ENCODE results near the gene FAM83G. TPM values are rescaled to one million over a fixed set of nuclear protein-coding genes. Genes with fewer than 3 reads are reported as not detected.
A peak's percentile ranks its signal among the peaks of the same experiment; 100 is the strongest.

Gene FAM83G
- total RNA-seq, 2 experiments from 2014 or later = 2.9 to 3.0 TPM

- Histone ChIP-seq H3K4me3 (ENCODE audit: low read length) (peak overlapping the region; percentile 67), H3K4me1 (ENCODE audit: insufficient read depth, low read length) (peaks cover 55% of the 10 kb centered on the region), H3K36me3 (ENCODE audit: insufficient read depth, low read length) (peaks cover 5% of the 10 kb centered on the region), H3K9me3 (ENCODE audit: control insufficient read depth in 1 of 2, insufficient read depth in 1 of 2, low read length in 2 of 2) (no peaks in the 10 kb centered on the region), H3K27ac (ENCODE audit: low read depth in 1 of 2, low read length in 2 of 2) (peak overlapping the region; percentile 18 to 85), H3K27me3 (ENCODE audit: control insufficient read depth in 1 of 2, insufficient read depth in 2 of 2, low read length in 2 of 2) (no peaks in the 10 kb centered on the region)
- ChIA-PET CTCF (interaction anchor here (0.6 to 1.7 kb wide), 4 partner anchors 21 to 787 kb away, joined by 3 to 6 read pairs (median 4); no protein-coding TSS in a partner anchor), POLR2A (interaction anchor here (0.6 to 2.1 kb wide), 11 partner anchors 9 to 146 kb away, joined by 3 to 11 read pairs (median 5); partner anchors contain the start of gene PRPSAP2)
- H3K4me1 Mint-ChIP-seq (ENCODE audit: low read depth) = peaks cover 30% of the 10 kb centered on the region
- DNase-seq = peak in 11 of 14 experiments; percentile 10 to 69 (median 35)
- H3K36me3 Mint-ChIP-seq (ENCODE audit: low read depth) = no peaks in the 10 kb centered on the region
- H3K4me3 Mint-ChIP-seq = peak overlapping the region; percentile 97
- H3K27ac Mint-ChIP-seq = peak overlapping the region; percentile 83
- H3K9me3 Mint-ChIP-seq = no peaks in the 10 kb centered on the region
- no peak for TF ChIP-seq CTCF (IDR thresholded peaks at IDR 0.05)
- ATAC-seq (ENCODE audit: poor library complexity) = peak; percentile 15
- no peaks in the 10 kb centered on the region for H3K27me3 Mint-ChIP-seq
- intact Hi-C loops (cut with DNase I, micrococcal nuclease) = loop anchor here in 1 of 2 experiments (5.0 to 10.0 kb wide), 3 partner anchors 46 to 361 kb away; partner anchors contain the start of gene B9D1
Measured at GRCh38 chr17:19003543-19004420, 782 bp downstream of the FAM83G start.

GRCh38 chr17:19002805-19003542, 1.6 kb downstream of the FAM83G start:
- H3K9me3 Mint-ChIP-seq = no peaks in the 10 kb centered on the region
- Histone ChIP-seq H3K9me3 (ENCODE audit: control insufficient read depth in 1 of 2, insufficient read depth in 1 of 2, low read length in 2 of 2) (no peaks in the 10 kb centered on the region), H3K27ac (ENCODE audit: low read depth in 1 of 2, low read length in 2 of 2) (no peak overlapping the region), H3K36me3 (ENCODE audit: insufficient read depth, low read length) (peaks cover 5% of the 10 kb centered on the region), H3K27me3 (ENCODE audit: control insufficient read depth in 1 of 2, insufficient read depth in 2 of 2, low read length in 2 of 2) (no peaks in the 10 kb centered on the region), H3K4me1 (ENCODE audit: insufficient read depth, low read length) (peaks cover 60% of the 10 kb centered on the region), H3K4me3 (ENCODE audit: low read length) (peak overlapping the region; percentile 67)
- DNase-seq = peak in 5 of 14 experiments; percentile 24 to 60 (median 35)
- peaks cover 30% of the 10 kb centered on the region for H3K4me1 Mint-ChIP-seq (ENCODE audit: low read depth)
- CTCF ChIA-PET = interaction anchor here (1.5 kb wide), 1 partner anchor 377 kb away, joined by 3 read pairs; no protein-coding TSS in a partner anchor
- peak overlapping the region; percentile 83 for H3K27ac Mint-ChIP-seq
- peak; percentile 40 for ATAC-seq (ENCODE audit: poor library complexity)
- H3K4me3 Mint-ChIP-seq = peak overlapping the region; percentile 97
- TF ChIP-seq CTCF (IDR thresholded peaks at IDR 0.05) = no peak
- H3K27me3 Mint-ChIP-seq = no peaks in the 10 kb centered on the region
- intact Hi-C loops (cut with DNase I, micrococcal nuclease) = loop anchor here in 1 of 2 experiments (5.0 to 10.0 kb wide), 3 partner anchors 46 to 362 kb away; partner anchors contain the start of gene B9D1
- H3K36me3 Mint-ChIP-seq (ENCODE audit: low read depth) = no peaks in the 10 kb centered on the region
- POLR2A ChIA-PET = interaction anchor here (1.2 to 1.5 kb wide), 3 partner anchors 8 to 48 kb away, joined by 4 to 11 read pairs (median 6); no protein-coding TSS in a partner anchor
